Measurements from ENCODE around the gene PEAK1.
A peak's percentile ranks its signal among the peaks of the same experiment; 100 is the strongest.

Gene PEAK1

GRCh38 chr15:77456746-77457145 lies 36.8 kb upstream of the PEAK1 start:
- Histone ChIP-seq H4K91ac (ENCODE audit: low read length) (no peak overlapping the region), H2BK15ac (ENCODE audit: low read depth, poor library complexity, severe bottlenecking) (no peak overlapping the region), H2BK12ac (ENCODE audit: low read length in 2 of 2) (no peak overlapping the region), H3K79me1 (replicated peaks; ENCODE audit: low read length, poor library complexity, severe bottlenecking) (peaks cover 14% of the 10 kb centered on the region), H3K9ac (ENCODE audit: low read length) (peak overlapping the region; percentile 83), H3K23ac (ENCODE audit: low read length in 2 of 2) (no peak overlapping the region), H3K4me2 (ENCODE audit: low read length, poor library complexity, severe bottlenecking) (no peak overlapping the region), H2BK5ac (ENCODE audit: low read depth, low read length, poor library complexity, severe bottlenecking) (no peak overlapping the region), H3K4me3 (ENCODE audit: insufficient read depth in 1 of 2, low read depth in 1 of 2, low read length in 2 of 2) (no peak overlapping the region), H4K8ac (ENCODE audit: low read length) (no peak overlapping the region), H3K18ac (ENCODE audit: low read depth in 1 of 2, low read length in 2 of 2) (no peak overlapping the region), H2AK5ac (ENCODE audit: low read length, severe bottlenecking) (no peak overlapping the region), H2BK120ac (ENCODE audit: low read depth, low read length) (no peak overlapping the region), H3K14ac (ENCODE audit: low read length in 2 of 2) (no peak overlapping the region), H3K4ac (ENCODE audit: low read depth in 1 of 2, low read length in 2 of 2) (no peak overlapping the region), H3K27me3 (ENCODE audit: control insufficient read depth in 1 of 2, insufficient read depth in 1 of 2, low read length in 2 of 2) (no peaks in the 10 kb centered on the region), H3K9me3 (ENCODE audit: control insufficient read depth, low read length) (no peaks in the 10 kb centered on the region), H3K36me3 (ENCODE audit: control insufficient read depth in 1 of 2, insufficient read depth in 2 of 2, low read depth in 1 of 2, low read length in 2 of 2) (peaks cover 3 to 30% of the 10 kb centered on the region in 2 experiments), H2AFZ (ENCODE audit: low read depth, low read length) (no peak overlapping the region), H3K27ac (ENCODE audit: low read length, poor library complexity, severe bottlenecking) (peak overlapping the region; percentile 93), H3K4me1 (ENCODE audit: control insufficient read depth, insufficient read depth, low read depth, low read length) (peaks cover 3% of the 10 kb centered on the region)
- peak; percentile 20 for DNase-seq
- WGBS: 95% methylated on average over 1 of the region's 1 CpG

DNA sequence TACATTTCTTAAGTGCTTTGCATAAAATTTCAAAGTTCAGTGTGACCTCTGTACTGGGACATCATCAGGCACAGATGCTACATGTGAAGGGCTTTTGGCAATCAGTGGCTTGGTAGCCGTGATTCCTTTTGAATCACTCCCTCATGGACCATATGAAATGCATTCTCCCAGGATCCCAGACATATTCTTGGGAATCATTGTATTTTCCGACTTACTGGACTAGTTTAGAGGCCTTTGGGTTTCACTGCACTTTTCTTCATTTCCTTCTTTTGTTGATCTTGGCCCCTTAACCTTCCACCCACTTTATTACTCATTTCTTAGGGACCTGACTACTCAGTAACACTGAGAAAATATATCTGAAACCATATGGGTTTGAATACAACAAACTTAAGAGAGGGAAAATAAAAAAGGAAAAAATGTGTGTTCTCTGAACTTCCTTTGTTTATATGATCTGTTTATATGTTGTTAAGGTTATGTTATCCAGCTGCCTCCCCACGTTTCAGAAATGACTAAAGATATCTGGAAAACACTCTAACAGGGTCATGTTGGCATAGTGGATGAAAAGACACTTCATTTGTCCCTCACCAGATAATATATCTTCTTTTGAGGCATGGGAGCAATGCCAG lies 35.9 kb upstream of the PEAK1 start:
- Histone ChIP-seq H3K27me3 (ENCODE audit: control insufficient read depth in 1 of 2, insufficient read depth in 1 of 2, low read length in 2 of 2) (no peaks in the 10 kb centered on the region), H2BK12ac (ENCODE audit: low read length in 2 of 2) (peak overlapping the region in 1 of 2 experiments; percentile 45), H3K4ac (ENCODE audit: low read depth in 1 of 2, low read length in 2 of 2) (peak overlapping the region in 1 of 2 experiments; percentile 53), H2BK120ac (ENCODE audit: low read depth, low read length) (no peak overlapping the region), H3K18ac (ENCODE audit: low read depth in 1 of 2, low read length in 2 of 2) (no peak overlapping the region), H3K27ac (ENCODE audit: low read length, poor library complexity, severe bottlenecking) (peak overlapping the region; percentile 93), H4K8ac (ENCODE audit: low read length) (no peak overlapping the region), H3K23ac (ENCODE audit: low read length in 2 of 2) (no peak overlapping the region), H3K36me3 (ENCODE audit: control insufficient read depth in 1 of 2, insufficient read depth in 2 of 2, low read depth in 1 of 2, low read length in 2 of 2) (peaks cover 3 to 23% of the 10 kb centered on the region in 2 experiments), H3K4me2 (ENCODE audit: low read length, poor library complexity, severe bottlenecking) (peak overlapping the region; percentile 28), H2BK5ac (ENCODE audit: low read depth, low read length, poor library complexity, severe bottlenecking) (no peak overlapping the region), H3K9me3 (ENCODE audit: control insufficient read depth, low read length) (no peaks in the 10 kb centered on the region), H3K79me1 (replicated peaks; ENCODE audit: low read length, poor library complexity, severe bottlenecking) (peaks cover 11% of the 10 kb centered on the region), H3K14ac (ENCODE audit: low read length in 2 of 2) (no peak overlapping the region), H3K4me3 (ENCODE audit: insufficient read depth in 1 of 2, low read depth in 1 of 2, low read length in 2 of 2) (peak overlapping the region in 1 of 2 experiments; percentile 36), H3K4me1 (ENCODE audit: control insufficient read depth, insufficient read depth, low read depth, low read length) (peaks cover 3% of the 10 kb centered on the region), H4K91ac (ENCODE audit: low read length) (no peak overlapping the region), H2AFZ (ENCODE audit: low read depth, low read length) (no peak overlapping the region), H3K9ac (ENCODE audit: low read length) (peak overlapping the region; percentile 83), H2AK5ac (ENCODE audit: low read length, severe bottlenecking) (peak overlapping the region; percentile 86), H2BK15ac (ENCODE audit: low read depth, poor library complexity, severe bottlenecking) (no peak overlapping the region)
- peak; percentile 90 for DNase-seq
- WGBS: 3% methylated on average over 2 of the region's 3 CpGs

GRCh38 chr15:77454951-77455350 lies 35.0 kb upstream of the PEAK1 start:
- no peak overlapping the region for H4K91ac ChIP-seq (ENCODE audit: low read length)
- H2BK12ac ChIP-seq (ENCODE audit: low read length in 2 of 2): no peak overlapping the region
- peaks cover 3% of the 10 kb centered on the region for H3K4me1 ChIP-seq (ENCODE audit: control insufficient read depth, insufficient read depth, low read depth, low read length)
- no peak overlapping the region for H3K4me2 ChIP-seq (ENCODE audit: low read length, poor library complexity, severe bottlenecking)
- peaks cover 0 to 21% of the 10 kb centered on the region in 2 experiments for H3K36me3 ChIP-seq (ENCODE audit: control insufficient read depth in 1 of 2, insufficient read depth in 2 of 2, low read depth in 1 of 2, low read length in 2 of 2)
- no peak overlapping the region for H2BK5ac ChIP-seq (ENCODE audit: low read depth, low read length, poor library complexity, severe bottlenecking)
- H2AFZ ChIP-seq (ENCODE audit: low read depth, low read length): no peak overlapping the region
- H2AK5ac ChIP-seq (ENCODE audit: low read length, severe bottlenecking): peak overlapping the region; percentile 22
- no peaks in the 10 kb centered on the region for H3K27me3 ChIP-seq (ENCODE audit: control insufficient read depth in 1 of 2, insufficient read depth in 1 of 2, low read length in 2 of 2)
- peaks cover 9% of the 10 kb centered on the region for H3K79me1 ChIP-seq (replicated peaks; ENCODE audit: low read length, poor library complexity, severe bottlenecking)
- no peak overlapping the region for H3K27ac ChIP-seq (ENCODE audit: low read length, poor library complexity, severe bottlenecking)
- no peak overlapping the region for H3K14ac ChIP-seq (ENCODE audit: low read length in 2 of 2)
- H2BK15ac ChIP-seq (ENCODE audit: low read depth, poor library complexity, severe bottlenecking): no peak overlapping the region
- no peak overlapping the region for H3K18ac ChIP-seq (ENCODE audit: low read depth in 1 of 2, low read length in 2 of 2)
- no peak overlapping the region for H4K8ac ChIP-seq (ENCODE audit: low read length)
- peak overlapping the region in 1 of 2 experiments; percentile 72 for H3K23ac ChIP-seq (ENCODE audit: low read length in 2 of 2)
- no peaks in the 10 kb centered on the region for H3K9me3 ChIP-seq (ENCODE audit: control insufficient read depth, low read length)
- DNase-seq: peak; percentile 19
- H3K4me3 ChIP-seq (ENCODE audit: insufficient read depth in 1 of 2, low read depth in 1 of 2, low read length in 2 of 2): no peak overlapping the region
- peak overlapping the region; percentile 83 for H3K9ac ChIP-seq (ENCODE audit: low read length)
- no peak overlapping the region for H2BK120ac ChIP-seq (ENCODE audit: low read depth, low read length)
- H3K4ac ChIP-seq (ENCODE audit: low read depth in 1 of 2, low read length in 2 of 2): no peak overlapping the region

DNA sequence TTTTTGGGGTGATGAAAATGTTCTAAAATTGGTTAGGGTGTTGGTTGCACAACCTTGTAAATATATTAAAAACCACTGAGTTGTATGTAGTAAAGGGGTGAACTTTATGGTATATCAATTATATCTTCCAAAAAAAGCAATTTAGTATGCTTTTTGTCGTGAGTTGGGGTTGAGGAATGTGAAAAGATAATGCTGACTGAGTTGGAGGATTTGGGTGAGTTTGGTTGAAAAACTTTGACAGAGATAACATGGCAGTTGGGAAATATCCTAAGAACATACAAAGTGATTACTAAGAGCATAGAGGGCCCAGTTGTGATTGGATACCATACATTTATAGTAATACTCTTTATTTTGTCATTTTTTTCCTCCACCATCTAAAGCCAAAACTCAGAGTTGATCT lies 34.4 kb upstream of the PEAK1 start:
- no peak overlapping the region for H3K9ac ChIP-seq (ENCODE audit: low read length)
- H3K4me2 ChIP-seq (ENCODE audit: low read length, poor library complexity, severe bottlenecking): no peak overlapping the region
- peaks cover 6% of the 10 kb centered on the region for H3K79me1 ChIP-seq (replicated peaks; ENCODE audit: low read length, poor library complexity, severe bottlenecking)
- peaks cover 0 to 17% of the 10 kb centered on the region in 2 experiments for H3K36me3 ChIP-seq (ENCODE audit: control insufficient read depth in 1 of 2, insufficient read depth in 2 of 2, low read depth in 1 of 2, low read length in 2 of 2)
- H3K27me3 ChIP-seq (ENCODE audit: control insufficient read depth in 1 of 2, insufficient read depth in 1 of 2, low read length in 2 of 2): no peaks in the 10 kb centered on the region
- H3K4me3 ChIP-seq (ENCODE audit: insufficient read depth in 1 of 2, low read depth in 1 of 2, low read length in 2 of 2): no peak overlapping the region
- H3K4me1 ChIP-seq (ENCODE audit: control insufficient read depth, insufficient read depth, low read depth, low read length): peaks cover 3% of the 10 kb centered on the region
- no peak overlapping the region for H2BK120ac ChIP-seq (ENCODE audit: low read depth, low read length)
- H2AFZ ChIP-seq (ENCODE audit: low read depth, low read length): no peak overlapping the region
- H4K91ac ChIP-seq (ENCODE audit: low read length): no peak overlapping the region
- 89% methylated on average over 1 of the region's 1 CpG for WGBS
- no peak overlapping the region for H2BK15ac ChIP-seq (ENCODE audit: low read depth, poor library complexity, severe bottlenecking)
- H3K23ac ChIP-seq (ENCODE audit: low read length in 2 of 2): no peak overlapping the region
- H3K9me3 ChIP-seq (ENCODE audit: control insufficient read depth, low read length): no peaks in the 10 kb centered on the region
- no peak overlapping the region for H2BK12ac ChIP-seq (ENCODE audit: low read length in 2 of 2)
- no peak overlapping the region for H3K27ac ChIP-seq (ENCODE audit: low read length, poor library complexity, severe bottlenecking)
- DNase-seq: no peak
- H4K8ac ChIP-seq (ENCODE audit: low read length): no peak overlapping the region
- no peak overlapping the region for H2BK5ac ChIP-seq (ENCODE audit: low read depth, low read length, poor library complexity, severe bottlenecking)
- no peak overlapping the region for H3K14ac ChIP-seq (ENCODE audit: low read length in 2 of 2)
- no peak overlapping the region for H2AK5ac ChIP-seq (ENCODE audit: low read length, severe bottlenecking)
- no peak overlapping the region for H3K4ac ChIP-seq (ENCODE audit: low read depth in 1 of 2, low read length in 2 of 2)
- H3K18ac ChIP-seq (ENCODE audit: low read depth in 1 of 2, low read length in 2 of 2): no peak overlapping the region

Measured in mesenchymal stem cell (in vitro differentiated cells and primary cell).